Measurements from ENCODE around the gene SHROOM2. TPM values are rescaled to one million over a fixed set of nuclear protein-coding genes. Genes with fewer than 3 reads are reported as not detected.

The SHROOM2 gene
- total and polyA plus RNA-seq, 2 of the 4 experiments (the other 2 are of a cell fraction): 8.1 to 14.2 TPM

- peak overlapping the region; percentile 93 for H3K4ac ChIP-seq (ENCODE audit: low read depth, low read length)
- WGBS, 2 experiments (ENCODE audit: extremely low coverage in 2 of 2, insufficient read length in 1 of 2): no CpG with 5 or more reads among the region's 8 CpGs
- peak overlapping the region in 1 of 2 experiments; percentile 85; a peak in 3 of 4 replicates for H4K8ac ChIP-seq (ENCODE audit: low read depth in 2 of 2, low read length in 2 of 2)
- ChIA-PET CTCF (no interaction called here), POLR2A (ENCODE audit: unreplicated experiment) (no interaction called here)
- peak overlapping the region; percentile 93; the same call in 1 of the 2 replicates for H2AK5ac ChIP-seq (ENCODE audit: low read depth, low read length)
- 0 out of 2 replicates have a peak overlapping the region, but pooled peaks have one; percentile 39 for H3K14ac ChIP-seq (replicated peaks; ENCODE audit: low read depth, low read length)
- peak; percentile 94 for DNase-seq
- peak overlapping the region; percentile 67 for H3K27ac ChIP-seq (ENCODE audit: insufficient read depth, low read length)
- H3K4me3 ChIP-seq (ENCODE audit: insufficient read depth, low read depth, low read length): no peak overlapping the region
- H3K56ac ChIP-seq (ENCODE audit: extremely low read depth, insufficient read depth, low read length): no peak overlapping the region
- H2AK9ac ChIP-seq (replicated peaks; ENCODE audit: low read depth, low read length, poor library complexity): no peak overlapping the region
- H3K4me1 ChIP-seq (ENCODE audit: control insufficient read depth, insufficient read depth, low read length): peaks cover 36% of the 10 kb centered on the region
- dilution Hi-C loops (cut with HindIII; ENCODE audit: low sequenced_read_pairs, unreplicated experiment) (no loop called here), in situ Hi-C loops (cut with MboI; ENCODE audit: low sequenced_read_pairs) (no loop called here), intact Hi-C loops (cut with micrococcal nuclease) (no loop called here)
- peak overlapping the region; percentile 74 for H3K18ac ChIP-seq (ENCODE audit: low read depth, low read length)
- ATAC-seq (ENCODE audit: low read depth): peak; percentile 48
- peaks cover 3% of the 10 kb centered on the region; the same call in 1 of the 2 replicates for H3K9me1 ChIP-seq (ENCODE audit: insufficient read depth, low read length)
- no TSS peak for BruUV-seq (replicated peaks)
- peak overlapping the region; percentile 25; the same call in 1 of the 2 replicates for H3K23ac ChIP-seq (ENCODE audit: low read depth, low read length)
- TF ChIP-seq RCOR1 (IDR thresholded peaks at IDR 0.05; ENCODE audit: insufficient replicate concordance, low read length) (peak; percentile 49), CEBPB (IDR thresholded peaks at IDR 0.05; ENCODE audit: low read depth, low read length) (peak; percentile 96), CTCF (conservative IDR thresholded peaks at IDR 0.05; ENCODE audit: low read depth, low read length) (no peak), MAZ (IDR thresholded peaks at IDR 0.05; ENCODE audit: borderline replicate concordance, low read depth, low read length) (peak; percentile 10; the same call in 1 of the 2 replicates), USF2 (IDR thresholded peaks at IDR 0.05; ENCODE audit: low read depth, low read length) (peak; percentile 24; the same call in 1 of the 2 replicates), FOS (IDR thresholded peaks at IDR 0.05; ENCODE audit: low read depth, low read length) (no peak), MAFK (IDR thresholded peaks at IDR 0.05; ENCODE audit: low read depth, low read length) (0 out of 2 replicates have a peak, but pooled peaks have one; percentile 15)
- no peaks in the 10 kb centered on the region for H3K9me3 ChIP-seq (ENCODE audit: control insufficient read depth, insufficient read depth, low read length)
- peaks cover 4 to 40% of the 10 kb centered on the region in 2 experiments; a peak in 3 of 4 replicates for H3K79me1 ChIP-seq (ENCODE audit: low read depth in 1 of 2, low read length in 2 of 2)
- no peaks in the 10 kb centered on the region for H3K27me3 ChIP-seq (ENCODE audit: control insufficient read depth, insufficient read depth, low read length)
- no peaks in the 10 kb centered on the region for H4K20me1 ChIP-seq (ENCODE audit: insufficient read depth, low read length)
- H3K9ac ChIP-seq (ENCODE audit: low read depth, low read length): no peak overlapping the region
- peak overlapping the region; percentile 52; the same call in 1 of the 2 replicates for H4K5ac ChIP-seq (ENCODE audit: low read depth, low read length)
- H3K36me3 ChIP-seq (ENCODE audit: control insufficient read depth, insufficient read depth, low read length): no peaks in the 10 kb centered on the region
- no peak overlapping the region for H2AFZ ChIP-seq (replicated peaks; ENCODE audit: low read length, poor library complexity)
- H3K4me2 ChIP-seq (ENCODE audit: low read depth, low read length): peak overlapping the region; percentile 25; the same call in 1 of the 2 replicates
- peak overlapping the region; percentile 86 for H4K91ac ChIP-seq (ENCODE audit: insufficient read depth, low read depth, low read length)
- H2BK5ac ChIP-seq (ENCODE audit: low read depth, low read length, poor library complexity, severe bottlenecking): peak overlapping the region; percentile 84
- H2BK20ac ChIP-seq (ENCODE audit: low read depth, low read length): peak overlapping the region; percentile 94
- peak overlapping the region; percentile 89 for H2BK120ac ChIP-seq (ENCODE audit: low read depth, low read length)
- peak overlapping the region; percentile 49; the same call in 1 of the 3 replicates for H2BK15ac ChIP-seq (ENCODE audit: low read depth, low read length)
Observed at GRCh38 chrX:9907645-9908387, 121.6 kb downstream of the SHROOM2 start.
